OCI-LY3 (cell line): Measurements from ENCODE around the gene ENTPD2.
A peak's percentile ranks its signal among the peaks of the same experiment; 100 is the strongest.

Source experiments
- H2AFZ ChIP-seq: fragments of 200-600, 300-600 bp; shearing (Covaris generic); 2 replicates; pipeline ENCODE4 v1.6.0; 2014; ENCODE audit warnings: antibody characterized with exemption, low read depth, low read length
- H3K27ac ChIP-seq: fragments of 200-600, 300-600 bp; sonication (generic); 2 replicates; pipeline ENCODE4 v1.5.1; 2014; ENCODE audit warnings: mild to moderate bottlenecking, low read length, moderate library complexity, mixed read lengths
- H3K27me3 ChIP-seq: fragments of 200-600, 300-600 bp; sonication (generic); 2 replicates; pipeline ENCODE4 v1.6.1; 2014; ENCODE audit warnings: low read depth, low read length, mixed read lengths
- H3K36me3 ChIP-seq: fragments of 200-600, 300-600 bp; sonication (generic); replicated peaks from 2 replicates; pipeline ENCODE3; 2014; ENCODE audit warnings: low read depth, low read length, mixed read lengths
- H3K4me1 ChIP-seq: fragments of 300-600, 200-600 bp; sonication (generic); 2 replicates; pipeline ENCODE4 v1.6.1; 2014; ENCODE audit warnings: low read length, mixed read lengths
- H3K4me2 ChIP-seq: fragments of 200-600, 300-600 bp; sonication (generic); 2 replicates; pipeline ENCODE4 v1.6.1; 2014; ENCODE audit warnings: low read length, mixed read lengths
- H3K4me3 ChIP-seq: fragments of 300-600, 200-600 bp; sonication (generic); 2 replicates; pipeline ENCODE4 v1.5.1; 2014; ENCODE audit warnings: antibody characterized with exemption, mild to moderate bottlenecking, low read length, moderate library complexity
- H3K79me2 ChIP-seq: fragments of 300-600, 200-600 bp; shearing (Covaris generic); 2 replicates; pipeline ENCODE4 v1.6.1; 2014; ENCODE audit warnings: mild to moderate bottlenecking, low read length, mixed read lengths
- H3K9ac ChIP-seq: fragments of 300-600, 200-600 bp; shearing (Covaris generic); 2 replicates; pipeline ENCODE4 v1.6.0; 2014; ENCODE audit warnings: mild to moderate bottlenecking, low read length, moderate library complexity
- H3K9me3 ChIP-seq: fragments of 200-600, 300-600 bp; shearing (Covaris generic); 2 replicates; pipeline ENCODE4 v1.6.1; 2014; ENCODE audit warnings: low read length, mixed read lengths; ENCODE audit not compliant: insufficient read depth
- H4K20me1 ChIP-seq: fragments of 200-600, 300-600 bp; sonication (generic); 2 replicates; pipeline ENCODE4 v1.6.1; 2016; ENCODE audit warnings: low read length, mixed read lengths; ENCODE audit not compliant: insufficient read depth
- EZH2phosphoT487 ChIP-seq: fragments of 200-600 bp; shearing (Covaris generic); IDR thresholded peaks from 2 replicates; pipeline ENCODE4 v1.6.1; 2018; ENCODE audit warnings: antibody characterized with exemption, mixed run types, low read depth
- TF ChIP-seq, protein P1 (sequence below): fragments of 200-600, 300-600 bp; sonication (generic); IDR thresholded peaks from 2 replicates; pipeline ENCODE4 v1.5.1; 2014; ENCODE audit warnings: antibody characterized with exemption, low read length, low read depth

Gene ENTPD2

GRCh38 chr9:137002646-137003041 is 51.2 kb downstream of the ENTPD2 start:
- no peaks in the 10 kb centered on the region for H3K9me3 ChIP-seq
- H3K27ac ChIP-seq, result no peak overlapping the region
- no peaks in the 10 kb centered on the region for H3K36me3 ChIP-seq
- TF ChIP-seq, protein P1, sequence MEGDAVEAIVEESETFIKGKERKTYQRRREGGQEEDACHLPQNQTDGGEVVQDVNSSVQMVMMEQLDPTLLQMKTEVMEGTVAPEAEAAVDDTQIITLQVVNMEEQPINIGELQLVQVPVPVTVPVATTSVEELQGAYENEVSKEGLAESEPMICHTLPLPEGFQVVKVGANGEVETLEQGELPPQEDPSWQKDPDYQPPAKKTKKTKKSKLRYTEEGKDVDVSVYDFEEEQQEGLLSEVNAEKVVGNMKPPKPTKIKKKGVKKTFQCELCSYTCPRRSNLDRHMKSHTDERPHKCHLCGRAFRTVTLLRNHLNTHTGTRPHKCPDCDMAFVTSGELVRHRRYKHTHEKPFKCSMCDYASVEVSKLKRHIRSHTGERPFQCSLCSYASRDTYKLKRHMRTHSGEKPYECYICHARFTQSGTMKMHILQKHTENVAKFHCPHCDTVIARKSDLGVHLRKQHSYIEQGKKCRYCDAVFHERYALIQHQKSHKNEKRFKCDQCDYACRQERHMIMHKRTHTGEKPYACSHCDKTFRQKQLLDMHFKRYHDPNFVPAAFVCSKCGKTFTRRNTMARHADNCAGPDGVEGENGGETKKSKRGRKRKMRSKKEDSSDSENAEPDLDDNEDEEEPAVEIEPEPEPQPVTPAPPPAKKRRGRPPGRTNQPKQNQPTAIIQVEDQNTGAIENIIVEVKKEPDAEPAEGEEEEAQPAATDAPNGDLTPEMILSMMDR, result no peak
- TF ChIP-seq EZH2phosphoT487, result no peak
- H3K79me2 ChIP-seq, result no peaks in the 10 kb centered on the region
- H2AFZ ChIP-seq, result no peak overlapping the region
- H3K9ac ChIP-seq, result no peak overlapping the region
- H3K4me1 ChIP-seq, result peaks cover 37% of the 10 kb centered on the region
- H3K4me2 ChIP-seq, result no peak overlapping the region
- H4K20me1 ChIP-seq, result no peaks in the 10 kb centered on the region; the same call in 1 of the 2 replicates
- H3K4me3 ChIP-seq, result no peak overlapping the region
- H3K27me3 ChIP-seq, result peaks cover 26% of the 10 kb centered on the region

GRCh38 chr9:137001857-137002645 is 51.8 kb downstream of the ENTPD2 start:
- Histone ChIP-seq H2AFZ (no peak overlapping the region), H3K79me2 (no peaks in the 10 kb centered on the region), H3K9me3 (no peaks in the 10 kb centered on the region), H3K9ac (no peak overlapping the region), H3K27me3 (peaks cover 32% of the 10 kb centered on the region), H3K4me1 (peaks cover 39% of the 10 kb centered on the region), H3K4me3 (no peak overlapping the region), H3K4me2 (no peak overlapping the region), H4K20me1 (no peaks in the 10 kb centered on the region; the same call in 1 of the 2 replicates), H3K27ac (no peak overlapping the region), H3K36me3 (no peaks in the 10 kb centered on the region)
- TF ChIP-seq EZH2phosphoT487, result no peak
- TF ChIP-seq, protein P1, result no peak

DNA sequence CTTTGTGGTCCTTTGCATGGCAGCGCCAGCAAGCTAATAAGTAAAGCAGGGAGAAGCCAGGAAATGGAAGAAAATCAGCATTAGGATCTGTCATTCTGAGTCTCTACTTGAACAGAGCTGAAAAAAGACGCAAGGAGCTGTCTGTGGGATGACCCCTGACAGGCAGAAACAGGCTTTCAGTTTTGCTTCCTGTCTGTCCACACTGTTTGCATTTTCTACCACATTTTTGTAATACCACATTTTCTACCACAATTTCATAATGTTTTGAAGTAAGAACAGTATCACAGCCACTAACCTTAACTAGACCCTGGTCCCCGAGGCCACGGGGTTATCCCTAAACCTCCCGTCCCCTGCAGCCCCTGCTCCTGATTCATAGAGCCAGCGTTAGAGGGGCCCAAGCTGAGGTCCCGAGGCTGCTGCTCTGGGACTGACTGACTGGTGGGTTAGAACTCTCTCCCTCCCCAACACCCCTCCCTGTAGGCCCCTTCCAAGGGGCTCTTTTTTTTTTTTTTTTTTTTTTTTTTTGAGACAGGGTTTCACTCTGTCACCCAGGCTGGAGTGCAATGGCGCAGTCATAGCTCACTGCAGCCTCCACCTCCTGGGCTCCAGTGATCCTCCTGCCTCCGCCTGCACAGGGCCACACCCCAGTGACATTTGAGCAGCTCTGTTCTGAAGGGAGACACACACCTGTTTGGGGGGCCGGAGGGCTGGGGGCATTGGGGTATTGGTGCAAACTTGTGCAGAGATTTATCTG is 53.5 kb downstream of the ENTPD2 start:
- Histone ChIP-seq H3K9me3 (no peaks in the 10 kb centered on the region), H3K36me3 (no peaks in the 10 kb centered on the region), H3K9ac (no peak overlapping the region), H3K27me3 (peaks cover 38% of the 10 kb centered on the region), H3K27ac (peak overlapping the region; percentile 27; the same call in 1 of the 2 replicates), H2AFZ (no peak overlapping the region), H3K79me2 (no peaks in the 10 kb centered on the region), H3K4me3 (peak overlapping the region; percentile 47), H3K4me1 (peaks cover 42% of the 10 kb centered on the region), H4K20me1 (no peaks in the 10 kb centered on the region; the same call in 1 of the 2 replicates), H3K4me2 (peak overlapping the region; percentile 77)
- TF ChIP-seq, protein P1, result no peak
- TF ChIP-seq EZH2phosphoT487, result no peak
